GM12801 (cell line): ENCODE measurements around the gene PGM5.

Experiments
- TF ChIP-seq, protein P1 (sequence below): IDR thresholded peaks from one replicate; pipeline ENCODE4 v1.5.1; 2011; ENCODE audit warnings: control low read depth; ENCODE audit not compliant: insufficient read length; ENCODE audit errors: extremely low read depth

PGM5 gene

DNA sequence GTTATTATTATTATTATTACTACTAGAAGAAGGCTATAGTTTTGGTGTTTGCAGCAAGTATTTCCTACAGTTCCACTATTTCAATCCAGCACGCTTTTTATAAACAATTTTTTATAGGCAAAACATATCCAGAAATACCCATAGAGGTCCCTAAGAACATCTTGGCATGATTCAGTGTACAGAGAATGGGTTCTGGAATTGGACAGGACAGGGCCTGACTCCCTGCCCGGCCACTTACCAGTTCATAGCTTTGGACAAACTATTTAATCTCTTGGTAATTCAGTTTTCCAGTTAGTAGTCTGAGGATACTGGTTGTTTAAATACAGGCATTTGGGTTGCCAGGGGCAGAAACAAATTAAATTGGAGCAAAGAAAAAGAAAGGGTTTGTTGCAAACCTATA is 91.2 kb downstream of the PGM5 start:
- TF ChIP-seq, protein P1, sequence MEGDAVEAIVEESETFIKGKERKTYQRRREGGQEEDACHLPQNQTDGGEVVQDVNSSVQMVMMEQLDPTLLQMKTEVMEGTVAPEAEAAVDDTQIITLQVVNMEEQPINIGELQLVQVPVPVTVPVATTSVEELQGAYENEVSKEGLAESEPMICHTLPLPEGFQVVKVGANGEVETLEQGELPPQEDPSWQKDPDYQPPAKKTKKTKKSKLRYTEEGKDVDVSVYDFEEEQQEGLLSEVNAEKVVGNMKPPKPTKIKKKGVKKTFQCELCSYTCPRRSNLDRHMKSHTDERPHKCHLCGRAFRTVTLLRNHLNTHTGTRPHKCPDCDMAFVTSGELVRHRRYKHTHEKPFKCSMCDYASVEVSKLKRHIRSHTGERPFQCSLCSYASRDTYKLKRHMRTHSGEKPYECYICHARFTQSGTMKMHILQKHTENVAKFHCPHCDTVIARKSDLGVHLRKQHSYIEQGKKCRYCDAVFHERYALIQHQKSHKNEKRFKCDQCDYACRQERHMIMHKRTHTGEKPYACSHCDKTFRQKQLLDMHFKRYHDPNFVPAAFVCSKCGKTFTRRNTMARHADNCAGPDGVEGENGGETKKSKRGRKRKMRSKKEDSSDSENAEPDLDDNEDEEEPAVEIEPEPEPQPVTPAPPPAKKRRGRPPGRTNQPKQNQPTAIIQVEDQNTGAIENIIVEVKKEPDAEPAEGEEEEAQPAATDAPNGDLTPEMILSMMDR = no peak

DNA sequence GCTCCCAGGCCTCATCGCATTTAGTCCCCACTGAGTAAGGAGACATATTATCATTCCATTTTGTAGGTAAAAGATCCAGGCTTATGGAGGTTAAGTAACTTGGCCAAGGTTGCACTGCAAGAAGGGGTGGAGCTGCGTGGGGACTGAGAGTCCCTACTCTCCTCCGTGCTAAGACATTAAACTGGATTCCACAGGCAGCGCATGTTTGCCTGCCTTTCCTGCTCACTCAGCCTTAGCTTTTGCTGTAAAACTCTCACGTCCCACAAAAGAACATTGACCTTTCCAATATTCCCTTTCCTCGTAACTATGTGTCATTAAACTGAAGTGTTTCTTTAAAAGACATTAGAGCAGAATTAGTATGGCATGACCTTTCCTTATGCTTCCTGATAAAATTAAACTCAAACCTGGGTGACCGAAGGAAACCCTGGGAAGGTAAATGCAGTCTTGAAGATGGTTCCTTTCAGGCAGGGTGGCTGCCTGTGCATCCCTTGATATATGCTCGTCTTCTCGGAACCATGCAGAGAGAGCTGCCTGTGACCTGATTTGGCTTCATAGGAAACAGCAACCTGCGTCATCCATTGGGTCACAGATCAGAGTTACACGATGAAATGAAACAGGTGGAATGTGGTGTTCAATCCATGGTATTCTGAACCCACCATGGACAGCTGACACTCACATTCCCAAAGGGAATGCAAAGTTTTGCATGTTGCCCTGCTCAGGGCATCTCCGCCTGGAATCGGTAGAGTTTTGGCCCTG is 98.3 kb downstream of the PGM5 start:
- TF ChIP-seq, protein P1 = no peak

DNA sequence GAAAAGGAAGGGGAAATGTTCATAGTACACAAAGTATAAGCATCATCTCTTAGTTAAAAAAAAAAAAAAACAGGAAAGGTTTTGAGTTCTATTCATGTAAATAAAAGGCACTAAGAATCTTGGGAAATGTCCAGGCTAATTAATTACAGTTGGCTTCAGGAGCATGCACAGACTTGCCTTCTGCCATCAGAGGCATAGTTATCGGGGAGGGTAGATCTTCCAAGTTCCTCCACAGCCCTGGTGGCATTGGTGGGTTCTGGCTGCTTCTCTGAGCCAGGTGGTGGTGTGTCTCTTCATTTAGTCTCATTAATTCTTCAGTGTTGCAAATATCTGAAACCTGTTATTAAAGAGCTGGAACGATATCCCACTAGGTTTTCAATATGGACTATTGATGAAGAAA is 99.0 kb downstream of the PGM5 start:
- TF ChIP-seq, protein P1 = no peak

DNA sequence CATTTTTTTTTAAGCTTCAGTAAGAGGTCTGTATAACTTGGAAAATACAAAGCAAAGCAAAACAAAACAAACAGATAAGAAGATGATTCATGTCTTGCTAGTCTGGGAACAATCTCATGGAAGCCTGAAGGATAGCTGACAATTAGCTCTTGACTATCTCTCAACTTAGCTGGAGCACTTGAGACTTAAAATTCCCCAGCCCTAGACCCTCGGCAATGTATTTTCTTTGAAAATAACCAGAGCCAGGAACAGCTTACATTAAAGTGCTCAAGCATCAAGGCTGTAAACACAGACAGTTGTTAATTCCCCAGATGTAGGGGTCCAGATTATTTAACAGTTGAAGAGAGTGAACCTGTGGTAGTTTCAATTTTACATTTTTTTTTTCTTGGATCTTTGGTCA is 101.4 kb downstream of the PGM5 start:
- TF ChIP-seq, protein P1 = no peak

DNA sequence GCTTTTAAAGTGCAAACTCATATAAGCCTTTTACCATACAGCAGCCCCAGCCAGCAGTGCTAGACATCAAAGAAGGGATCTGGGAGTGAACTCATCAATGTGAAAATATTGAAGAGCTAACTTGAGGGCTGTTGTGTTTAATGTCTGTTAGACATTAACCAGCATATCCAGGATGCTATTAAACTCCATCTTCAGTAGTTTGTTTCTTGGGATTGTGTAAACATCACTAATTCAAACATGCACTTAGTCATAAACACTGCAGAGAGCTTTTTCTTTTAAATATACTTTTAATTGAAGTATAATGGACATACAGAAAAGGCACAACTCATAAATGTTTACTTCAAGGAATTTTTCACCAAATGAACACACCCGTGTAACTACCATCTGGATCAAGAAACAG is 102.5 kb downstream of the PGM5 start:
- TF ChIP-seq, protein P1 = no peak

DNA sequence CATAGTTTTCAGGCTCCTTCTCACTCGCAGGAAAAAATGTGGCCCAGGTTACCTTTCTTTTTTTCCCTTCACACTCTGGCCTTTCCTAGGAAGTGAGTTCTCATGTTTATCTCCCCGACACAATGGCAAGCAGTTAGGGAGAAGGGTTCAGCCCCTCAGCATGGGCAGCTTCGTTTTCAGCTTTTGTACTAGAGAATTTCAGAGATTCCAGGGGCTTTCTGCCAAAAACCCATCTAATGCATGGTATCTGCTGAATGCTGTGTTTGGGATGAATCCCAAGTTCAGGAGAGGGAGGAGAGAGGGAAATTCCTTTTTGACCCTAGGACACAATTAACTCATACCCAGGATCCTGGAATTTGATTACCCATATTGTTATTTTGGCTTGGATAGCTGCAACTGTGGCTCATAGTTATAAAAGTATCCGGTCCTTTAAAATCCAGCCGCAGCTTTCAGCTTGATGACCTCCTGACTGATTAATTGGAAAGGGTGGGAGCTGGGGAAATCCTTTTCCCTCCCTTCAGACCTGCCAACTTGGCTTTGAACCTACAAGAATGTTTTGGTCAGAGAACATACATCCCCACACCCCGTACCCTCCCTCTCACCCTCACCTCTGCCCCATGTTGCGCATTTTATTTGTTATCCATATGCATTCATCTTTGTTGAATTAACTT is 105.8 kb downstream of the PGM5 start:
- TF ChIP-seq, protein P1 = no peak

DNA sequence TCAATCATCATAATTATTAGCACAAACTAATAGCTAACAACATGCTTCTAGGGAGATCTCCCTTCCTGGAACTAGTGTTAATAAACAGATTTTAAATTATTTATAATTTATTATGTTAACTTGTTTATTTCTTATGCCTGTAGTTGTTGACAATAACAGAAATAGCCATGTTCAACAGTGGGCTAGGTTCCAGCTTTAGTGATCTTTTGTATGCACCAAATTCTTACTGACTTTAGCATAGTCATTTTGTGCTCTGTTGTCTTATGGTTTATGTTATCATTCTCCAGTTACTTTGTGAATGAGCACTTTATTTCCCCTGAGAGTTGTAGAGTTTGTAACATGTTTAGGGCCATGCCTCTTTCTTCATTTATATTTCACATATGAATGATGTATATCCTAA is 113.7 kb downstream of the PGM5 start:
- TF ChIP-seq, protein P1 = no peak
